HepG2 (cell line): ENCODE results near the gene OSCP1. TPM values are rescaled to one million over a fixed set of nuclear protein-coding genes. Genes with fewer than 3 reads are reported as not detected.

ENCODE experiments used
- DMTF1 ChIP-seq: sonication (generic); formaldehyde crosslinking; IDR thresholded peaks from 2 replicates; pipeline ENCODE4 v1.4.0; 2020; ENCODE audit warnings: mild to moderate bottlenecking, missing genetic modification reagents
- FOXK1 ChIP-seq: sonication (generic); formaldehyde crosslinking; IDR thresholded peaks from 2 replicates; pipeline ENCODE4 v1.4.0; 2020; ENCODE audit warnings: low read depth, missing genetic modification reagents, borderline replicate concordance
- LBX2 ChIP-seq: sonication (generic); formaldehyde crosslinking; IDR thresholded peaks from 2 replicates; pipeline ENCODE4 v1.5.0; 2020; ENCODE audit warnings: missing genetic modification reagents, mild to moderate bottlenecking, borderline replicate concordance
- MEIS2 ChIP-seq: sonication (generic); formaldehyde crosslinking; IDR thresholded peaks from 2 replicates; pipeline ENCODE4 v1.9.0; 2021; ENCODE audit warnings: mild to moderate bottlenecking, missing genetic modification reagents
- MYC ChIP-seq: sonication (generic); formaldehyde crosslinking; IDR thresholded peaks from 2 replicates; pipeline ENCODE4 v1.9.0; 2021; ENCODE audit warnings: missing genetic modification reagents, borderline replicate concordance
- NCOA1 ChIP-seq: sonication (generic); formaldehyde crosslinking; IDR thresholded peaks from 2 replicates; pipeline ENCODE4 v1.9.0; 2021; ENCODE audit warnings: missing genetic modification reagents
- NFYB ChIP-seq: sonication (generic); formaldehyde crosslinking; IDR thresholded peaks from 2 replicates; pipeline ENCODE4 v1.4.0; 2020; ENCODE audit warnings: missing genetic modification reagents
- PAF1 ChIP-seq: IDR thresholded peaks from 2 replicates; pipeline ENCODE4 v1.6.1; 2016; ENCODE audit warnings: missing genetic modification reagents, missing compliant biosample characterization
- REL ChIP-seq: sonication (generic); formaldehyde crosslinking; conservative IDR thresholded peaks from 2 replicates; pipeline ENCODE4 v1.8.0; 2022; ENCODE audit warnings: mild to moderate bottlenecking, missing genetic modification reagents, moderate library complexity
- TAF1 ChIP-seq: sonication (generic); formaldehyde crosslinking; IDR thresholded peaks from 2 replicates; pipeline ENCODE4 v1.4.0; 2020; ENCODE audit warnings: missing genetic modification reagents
- TMF1 ChIP-seq: sonication (generic); formaldehyde crosslinking; IDR thresholded peaks from 2 replicates; pipeline ENCODE4 v1.8.1; 2022; ENCODE audit warnings: low read depth, missing genetic modification reagents
- TRAFD1 ChIP-seq: sonication (generic); formaldehyde crosslinking; IDR thresholded peaks from 2 replicates; pipeline ENCODE4 v1.5.1; 2020; ENCODE audit warnings: missing genetic modification reagents, mild to moderate bottlenecking, borderline replicate concordance
- ZFP1 ChIP-seq: IDR thresholded peaks from 2 replicates; pipeline ENCODE4 v1.6.1; 2016
- ZNF142 ChIP-seq: sonication (generic); formaldehyde crosslinking; IDR thresholded peaks from 2 replicates; pipeline ENCODE4 v1.4.0; 2020; ENCODE audit warnings: missing genetic modification reagents
- ZNF652 ChIP-seq: IDR thresholded peaks from 2 replicates; pipeline ENCODE4 v1.6.1; 2016; ENCODE audit warnings: low read depth, borderline replicate concordance
- ZNF704 ChIP-seq: sonication (generic); formaldehyde crosslinking; IDR thresholded peaks from 2 replicates; pipeline ENCODE4 v1.8.1; 2023; ENCODE audit warnings: mild to moderate bottlenecking, inconsistent platforms, moderate library complexity, missing genetic modification reagents, borderline replicate concordance
- ZNF747 ChIP-seq: sonication (generic); formaldehyde crosslinking; IDR thresholded peaks from 2 replicates; pipeline ENCODE4 v1.8.1; 2023; ENCODE audit warnings: missing genetic modification reagents, mild to moderate bottlenecking, borderline replicate concordance
- polyA plus RNA-seq, 8 experiments: library from polyadenylated mRNA; depleted of rRNA in 3 of 8; stranded (reverse) in 7 of 8; unstranded in 1 of 8; fragments of >200 nt; fragmentation: Illumina TruSeq in 4 of 8; extraction: Trizol in 4 of 8; gene quantifications; 2 replicates each; pipeline versions ENCODE4 v1.2.1 to v1.2.3, GENCODE V29; 2011 to 2016; ENCODE audit warnings: low read depth in 4 of 8, missing spikeins in 1 of 8, mixed read lengths in 1 of 8; ENCODE audit not compliant: insufficient read depth in 1 of 8
- total RNA-seq, 5 experiments: library from RNA; depleted of rRNA; stranded (reverse); fragments of >200 nt; fragmentation: Illumina TruSeq; extraction: Trizol; gene quantifications; 2 replicates each; pipeline ENCODE4 v1.2.3, GENCODE V29; 2016; ENCODE audit warnings: low read depth in 1 of 5

Gene OSCP1
- total and polyA plus RNA-seq, 2 of the 13 experiments (the other 11 are each of a cell fraction or from before 2014, with no cell fraction given) = 0.60 to 0.84 TPM

GRCh38 chr1:36486439-36487335 is 36.4 kb upstream of the OSCP1 start (continued):
- peak; percentile 76; the same call in 1 of the 2 replicates for TF ChIP-seq ZNF142 (CRISPR knock-in tag)
- peak; percentile 74; the same call in 1 of the 2 replicates for TF ChIP-seq NCOA1
- no peak for TF ChIP-seq ZNF652 (CRISPR knock-in tag)
- peak; percentile 99 for TF ChIP-seq FOXK1 (CRISPR knock-in tag)
- 0 out of 2 replicates have a peak, but pooled peaks have one; percentile 90 for TF ChIP-seq ZNF704 (CRISPR knock-in tag)
- no peak for TF ChIP-seq REL (CRISPR knock-in tag)
- peak; percentile 64 for TF ChIP-seq TAF1
- TF ChIP-seq NFYB = peak; percentile 79
- peak; percentile 93 for TF ChIP-seq ZNF747 (CRISPR knock-in tag)
- TF ChIP-seq LBX2 (CRISPR knock-in tag) = no peak
- TF ChIP-seq PAF1 (CRISPR knock-in tag) = no peak
- peak; percentile 90 for TF ChIP-seq MYC (CRISPR knock-in tag)
- TF ChIP-seq ZFP1 (CRISPR knock-in tag) = peak; percentile 88
- TF ChIP-seq DMTF1 = no peak
- TF ChIP-seq TMF1 = no peak
- peak; percentile 97 for TF ChIP-seq MEIS2 (CRISPR knock-in tag)
- no peak for TF ChIP-seq TRAFD1 (CRISPR knock-in tag)
